Astrocyte (in vitro differentiated cells and primary cell): ENCODE results near the gene LIPN. TPM values are rescaled to one million over a fixed set of nuclear protein-coding genes. Genes with fewer than 3 reads are reported as not detected.

Experiments
- DNase-seq: peaks from one replicate; pipeline ENCODE4 v3.0.0-alpha.2; 2010; ENCODE audit warnings: low read depth
- FAIRE-seq: peaks from 2 replicates; lab custom pipeline; 2011; peaks lifted over from hg19 to GRCh38; lab: Jason Lieb, UNC
- H2AFZ ChIP-seq: 2 replicates; pipeline ENCODE4 v1.6.0; 2012; ENCODE audit warnings: low read depth, low read length, inconsistent platforms
- H3K27ac ChIP-seq: 2 replicates; pipeline ENCODE4 v1.5.1; 2011; ENCODE audit warnings: low read depth, low read length, inconsistent platforms
- H3K27me3 ChIP-seq: 2 replicates; pipeline ENCODE4 v1.6.0; 2011; ENCODE audit warnings: low read length, inconsistent platforms; ENCODE audit not compliant: insufficient read depth
- H3K36me3 ChIP-seq: 2 replicates; pipeline ENCODE4 v1.5.1; 2011; ENCODE audit warnings: low read length, inconsistent platforms; ENCODE audit not compliant: insufficient read depth
- H3K4me1 ChIP-seq: 2 replicates; pipeline ENCODE4 v1.5.1; 2011; ENCODE audit warnings: low read length, inconsistent platforms; ENCODE audit not compliant: insufficient read depth
- H3K4me2 ChIP-seq: 2 replicates; pipeline ENCODE4 v1.6.0; 2012; ENCODE audit warnings: low read length, inconsistent platforms
- H3K4me3 ChIP-seq: 2 replicates; pipeline ENCODE4 v1.5.1; 2011; ENCODE audit warnings: low read depth, mild to moderate bottlenecking, low read length, inconsistent platforms; ENCODE audit not compliant: insufficient read depth
- H3K79me2 ChIP-seq: 2 replicates; pipeline ENCODE4 v1.6.0; 2012; ENCODE audit warnings: mild to moderate bottlenecking, low read length, inconsistent platforms; ENCODE audit not compliant: insufficient read depth
- H3K9ac ChIP-seq: 2 replicates; pipeline ENCODE4 v1.6.0; 2012; ENCODE audit warnings: mild to moderate bottlenecking, low read length, inconsistent platforms
- H3K9me3 ChIP-seq: 2 replicates; pipeline ENCODE4 v1.5.1; 2012; ENCODE audit warnings: low read depth, mild to moderate bottlenecking, low read length, inconsistent platforms; ENCODE audit not compliant: insufficient read depth
- H4K20me1 ChIP-seq: 2 replicates; pipeline ENCODE4 v1.6.0; 2012; ENCODE audit warnings: low read length, inconsistent platforms; ENCODE audit not compliant: insufficient read depth
- H3K27ac Mint-ChIP-seq: one replicate; pipeline ENCODE4 v1.8.0; 2021; ENCODE audit warnings: mild to moderate bottlenecking, mixed read lengths; ENCODE audit not compliant: unreplicated experiment
- H3K27me3 Mint-ChIP-seq: one replicate; pipeline ENCODE4 v1.8.0; 2021; ENCODE audit warnings: low read depth, mixed read lengths; ENCODE audit not compliant: unreplicated experiment
- H3K36me3 Mint-ChIP-seq: one replicate; pipeline ENCODE4 v1.8.0; 2021; ENCODE audit warnings: low read depth, mixed read lengths; ENCODE audit not compliant: unreplicated experiment
- H3K4me1 Mint-ChIP-seq: one replicate; pipeline ENCODE4 v1.8.0; 2021; ENCODE audit warnings: low read depth, mixed read lengths; ENCODE audit not compliant: unreplicated experiment
- H3K4me3 Mint-ChIP-seq: one replicate; pipeline ENCODE4 v1.8.0; 2021; ENCODE audit warnings: mild to moderate bottlenecking, moderate library complexity, mixed read lengths; ENCODE audit not compliant: unreplicated experiment
- H3K9me3 Mint-ChIP-seq: one replicate; pipeline ENCODE4 v1.8.0; 2021; ENCODE audit warnings: mild to moderate bottlenecking, mixed read lengths; ENCODE audit not compliant: unreplicated experiment
- CTCF ChIP-seq: IDR thresholded peaks from 2 replicates; pipeline ENCODE4 v1.5.1; 2011; ENCODE audit warnings: low read depth, mild to moderate bottlenecking, inconsistent platforms, low read length, moderate library complexity; ENCODE audit not compliant: insufficient read depth
- EZH2 ChIP-seq: IDR thresholded peaks from 2 replicates; pipeline ENCODE4 v1.6.1; 2012; ENCODE audit warnings: mild to moderate bottlenecking, low read length, inconsistent platforms; ENCODE audit not compliant: insufficient read depth
- total RNA-seq: library from RNA; stranded (reverse); gene quantifications from 2 replicates; pipeline ENCODE4 v1.2.1, GENCODE V29; 2021

Gene LIPN
- total RNA-seq, 1 donor from 2014 or later, result not detected

- Mint-ChIP-seq H3K9me3 (no peaks in the 10 kb centered on the region), H3K4me3 (no peak overlapping the region), H3K36me3 (no peaks in the 10 kb centered on the region), H3K4me1 (no peaks in the 10 kb centered on the region), H3K27ac (no peak overlapping the region), H3K27me3 (no peaks in the 10 kb centered on the region)
- no peak overlapping the region for H3K27ac ChIP-seq
- H3K27me3 ChIP-seq, result no peaks in the 10 kb centered on the region
- H3K9ac ChIP-seq, result no peak overlapping the region
- FAIRE-seq, result no peak
- H3K4me3 ChIP-seq, result no peak overlapping the region
- H4K20me1 ChIP-seq, result no peaks in the 10 kb centered on the region
- no peak overlapping the region for H3K4me2 ChIP-seq
- no peaks in the 10 kb centered on the region for H3K4me1 ChIP-seq
- no peak for TF ChIP-seq CTCF
- TF ChIP-seq EZH2, result no peak
- no peaks in the 10 kb centered on the region for H3K9me3 ChIP-seq
- H2AFZ ChIP-seq, result no peak overlapping the region
- DNase-seq, result peak; percentile 70
- no peaks in the 10 kb centered on the region for H3K36me3 ChIP-seq
- H3K79me2 ChIP-seq, result no peaks in the 10 kb centered on the region
Observed at GRCh38 chr10:88819290-88819689, 59.5 kb downstream of the LIPN start.

GRCh38 chr10:88820748-88821401 is 61.1 kb downstream of the LIPN start:
- no peaks in the 10 kb centered on the region for H3K9me3 ChIP-seq
- FAIRE-seq (peak; percentile 5), DNase-seq (peak; percentile 51)
- H3K4me2 ChIP-seq, result no peak overlapping the region
- Mint-ChIP-seq H3K4me1 (no peaks in the 10 kb centered on the region), H3K4me3 (no peak overlapping the region), H3K27me3 (no peaks in the 10 kb centered on the region), H3K27ac (no peak overlapping the region), H3K9me3 (no peaks in the 10 kb centered on the region), H3K36me3 (no peaks in the 10 kb centered on the region)
- no peak overlapping the region for H3K4me3 ChIP-seq
- no peak for TF ChIP-seq EZH2
- TF ChIP-seq CTCF, result no peak
- H3K27ac ChIP-seq, result no peak overlapping the region
- no peaks in the 10 kb centered on the region for H4K20me1 ChIP-seq
- H3K79me2 ChIP-seq, result no peaks in the 10 kb centered on the region
- H3K4me1 ChIP-seq, result no peaks in the 10 kb centered on the region
- no peak overlapping the region for H3K9ac ChIP-seq
- H3K36me3 ChIP-seq, result no peaks in the 10 kb centered on the region
- H2AFZ ChIP-seq, result no peak overlapping the region
- no peaks in the 10 kb centered on the region for H3K27me3 ChIP-seq

- Histone ChIP-seq H3K27ac (no peak overlapping the region), H2AFZ (no peak overlapping the region), H3K79me2 (no peaks in the 10 kb centered on the region), H3K9me3 (no peaks in the 10 kb centered on the region), H3K4me2 (no peak overlapping the region), H3K4me3 (no peak overlapping the region), H3K36me3 (no peaks in the 10 kb centered on the region), H3K4me1 (no peaks in the 10 kb centered on the region), H4K20me1 (no peaks in the 10 kb centered on the region), H3K9ac (no peak overlapping the region), H3K27me3 (no peaks in the 10 kb centered on the region)
- no peak overlapping the region for H3K4me3 Mint-ChIP-seq
- no peaks in the 10 kb centered on the region for H3K9me3 Mint-ChIP-seq
- TF ChIP-seq CTCF (no peak), EZH2 (no peak)
- FAIRE-seq (no peak), DNase-seq (no peak)
- H3K27ac Mint-ChIP-seq, result no peak overlapping the region
- no peaks in the 10 kb centered on the region for H3K36me3 Mint-ChIP-seq
- H3K4me1 Mint-ChIP-seq, result no peaks in the 10 kb centered on the region
- peaks cover 2% of the 10 kb centered on the region for H3K27me3 Mint-ChIP-seq
Observed at GRCh38 chr10:88826388-88826787, 66.6 kb downstream of the LIPN start.
